ENCODE results near the gene BARD1. TPM values are rescaled to one million over a fixed set of nuclear protein-coding genes. Genes with fewer than 3 reads are reported as not detected.

Gene BARD1
- total RNA-seq, 1 experiment from 2014 or later, result 11.1 TPM

GRCh38 chr2:214716811-214717560 lies 92.5 kb downstream of the BARD1 start:
- Mint-ChIP-seq H3K4me3 (ENCODE audit: unreplicated experiment) (no peak overlapping the region), H3K4me1 (ENCODE audit: insufficient read depth, unreplicated experiment) (no peaks in the 10 kb centered on the region), H3K27me3 (ENCODE audit: insufficient read depth, unreplicated experiment) (no peaks in the 10 kb centered on the region), H3K27ac (ENCODE audit: low read depth, unreplicated experiment) (no peak overlapping the region), H3K9me3 (ENCODE audit: unreplicated experiment) (no peaks in the 10 kb centered on the region), H3K36me3 (ENCODE audit: insufficient read depth, unreplicated experiment) (no peaks in the 10 kb centered on the region)
- intact Hi-C loops (cut with micrococcal nuclease), result no loop called here
- no peak for DNase-seq (ENCODE audit: unreplicated experiment)
- CTCF ChIA-PET, result interaction anchor here (0.6 to 2.2 kb wide), 4 partner anchors 8 to 81 kb away, joined by 3 to 8 read pairs (median 4); no protein-coding TSS in a partner anchor
- BruUV-seq (replicated peaks), result no TSS peak
- no peak for TF ChIP-seq CTCF (IDR thresholded peaks at IDR 0.05; ENCODE audit: unreplicated experiment)
- POLR2A ChIA-PET, result interaction anchor here (0.7 kb wide), 1 partner anchor 174 kb away, joined by 3 read pairs; no protein-coding TSS in a partner anchor

DNA sequence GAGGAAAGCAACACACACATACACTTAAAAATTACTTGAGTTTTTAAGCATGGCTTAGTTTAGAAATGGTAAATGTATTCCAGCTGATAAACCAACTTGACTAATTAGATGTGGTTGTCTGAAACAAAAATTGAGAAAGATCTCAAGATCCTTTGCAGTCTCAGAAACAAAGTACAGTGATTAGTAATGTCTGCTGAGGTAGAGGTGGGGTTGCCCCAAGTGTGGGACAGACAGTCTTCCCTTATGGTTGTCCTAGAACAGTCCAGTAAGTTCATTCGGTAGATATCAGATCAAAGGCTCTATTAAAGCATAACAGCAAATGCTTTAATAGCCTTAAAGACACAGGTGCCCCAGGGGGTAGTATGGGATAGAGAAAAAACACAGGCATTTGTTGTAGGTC lies 94.5 kb downstream of the BARD1 start:
- no peak for DNase-seq (ENCODE audit: unreplicated experiment)
- no TSS peak for BruUV-seq (replicated peaks)
- CTCF ChIA-PET, result no interaction called here
- intact Hi-C loops (cut with micrococcal nuclease), result no loop called here
- no peak overlapping the region for H3K27ac Mint-ChIP-seq (ENCODE audit: low read depth, unreplicated experiment)
- H3K4me3 Mint-ChIP-seq (ENCODE audit: unreplicated experiment), result no peak overlapping the region
- H3K36me3 Mint-ChIP-seq (ENCODE audit: insufficient read depth, unreplicated experiment), result no peaks in the 10 kb centered on the region
- POLR2A ChIA-PET, result no interaction called here
- H3K4me1 Mint-ChIP-seq (ENCODE audit: insufficient read depth, unreplicated experiment), result no peaks in the 10 kb centered on the region
- no peak for TF ChIP-seq CTCF (IDR thresholded peaks at IDR 0.05; ENCODE audit: unreplicated experiment)
- no peaks in the 10 kb centered on the region for H3K9me3 Mint-ChIP-seq (ENCODE audit: unreplicated experiment)
- peaks cover 3% of the 10 kb centered on the region for H3K27me3 Mint-ChIP-seq (ENCODE audit: insufficient read depth, unreplicated experiment)

- H3K27me3 Mint-ChIP-seq (ENCODE audit: insufficient read depth, unreplicated experiment), result peaks cover 11% of the 10 kb centered on the region
- intact Hi-C loops (cut with micrococcal nuclease), result no loop called here
- no peak for TF ChIP-seq CTCF (IDR thresholded peaks at IDR 0.05; ENCODE audit: unreplicated experiment)
- H3K4me1 Mint-ChIP-seq (ENCODE audit: insufficient read depth, unreplicated experiment), result no peaks in the 10 kb centered on the region
- H3K9me3 Mint-ChIP-seq (ENCODE audit: unreplicated experiment), result no peaks in the 10 kb centered on the region
- ChIA-PET CTCF (no interaction called here), POLR2A (interaction anchor here (0.7 kb wide), 1 partner anchor 53 kb away, joined by 3 read pairs; no protein-coding TSS in a partner anchor)
- peak; percentile 92 for DNase-seq (ENCODE audit: unreplicated experiment)
- no peak overlapping the region for H3K27ac Mint-ChIP-seq (ENCODE audit: low read depth, unreplicated experiment)
- BruUV-seq (replicated peaks), result no TSS peak
- no peaks in the 10 kb centered on the region for H3K36me3 Mint-ChIP-seq (ENCODE audit: insufficient read depth, unreplicated experiment)
- H3K4me3 Mint-ChIP-seq (ENCODE audit: unreplicated experiment), result no peak overlapping the region
These were observed 96.2 kb downstream of the BARD1 start for GRCh38 chr2:214713080-214713830.

DNA sequence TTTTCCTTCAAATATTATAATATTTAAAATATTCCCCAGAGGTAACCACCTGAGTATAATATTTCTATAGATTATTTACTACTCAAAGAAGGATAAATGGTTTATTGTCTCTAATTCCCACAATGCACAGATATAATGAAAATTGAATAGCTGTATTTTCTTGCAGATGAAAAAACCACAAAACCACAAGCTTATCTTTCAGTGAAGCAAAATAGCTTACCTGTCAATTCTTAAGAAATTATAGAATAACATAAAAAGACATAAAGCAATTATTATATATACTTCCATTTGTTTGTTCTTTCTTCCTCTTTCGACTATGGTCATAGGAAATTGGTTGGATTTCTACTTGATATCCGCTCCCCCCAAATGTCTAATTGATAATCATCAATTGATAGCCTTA lies 98.8 kb downstream of the BARD1 start:
- no TSS peak for BruUV-seq (replicated peaks)
- CTCF ChIA-PET, result no interaction called here
- DNase-seq (ENCODE audit: unreplicated experiment), result no peak

More for the DNA sequence above, 98.8 kb downstream of the BARD1 start:
- peaks cover 8% of the 10 kb centered on the region for H3K4me1 Mint-ChIP-seq (ENCODE audit: insufficient read depth, unreplicated experiment)
- TF ChIP-seq CTCF (IDR thresholded peaks at IDR 0.05; ENCODE audit: unreplicated experiment), result no peak
- POLR2A ChIA-PET, result no interaction called here
- no peaks in the 10 kb centered on the region for H3K36me3 Mint-ChIP-seq (ENCODE audit: insufficient read depth, unreplicated experiment)
- no peak overlapping the region for H3K27ac Mint-ChIP-seq (ENCODE audit: low read depth, unreplicated experiment)
- H3K9me3 Mint-ChIP-seq (ENCODE audit: unreplicated experiment), result no peaks in the 10 kb centered on the region
- intact Hi-C loops (cut with micrococcal nuclease), result no loop called here
- peaks cover 11% of the 10 kb centered on the region for H3K27me3 Mint-ChIP-seq (ENCODE audit: insufficient read depth, unreplicated experiment)
- H3K4me3 Mint-ChIP-seq (ENCODE audit: unreplicated experiment), result no peak overlapping the region
